ENCODE data around the gene YPEL4. TPM values are rescaled to one million over a fixed set of nuclear protein-coding genes. Genes with fewer than 3 reads are reported as not detected.

Gene YPEL4
- total RNA-seq, 5 donors from 2014 or later (not counting 1 experiment from before 2014, with no cell fraction given), result 1.8 to 13.5 (median 11.1) TPM

DNA sequence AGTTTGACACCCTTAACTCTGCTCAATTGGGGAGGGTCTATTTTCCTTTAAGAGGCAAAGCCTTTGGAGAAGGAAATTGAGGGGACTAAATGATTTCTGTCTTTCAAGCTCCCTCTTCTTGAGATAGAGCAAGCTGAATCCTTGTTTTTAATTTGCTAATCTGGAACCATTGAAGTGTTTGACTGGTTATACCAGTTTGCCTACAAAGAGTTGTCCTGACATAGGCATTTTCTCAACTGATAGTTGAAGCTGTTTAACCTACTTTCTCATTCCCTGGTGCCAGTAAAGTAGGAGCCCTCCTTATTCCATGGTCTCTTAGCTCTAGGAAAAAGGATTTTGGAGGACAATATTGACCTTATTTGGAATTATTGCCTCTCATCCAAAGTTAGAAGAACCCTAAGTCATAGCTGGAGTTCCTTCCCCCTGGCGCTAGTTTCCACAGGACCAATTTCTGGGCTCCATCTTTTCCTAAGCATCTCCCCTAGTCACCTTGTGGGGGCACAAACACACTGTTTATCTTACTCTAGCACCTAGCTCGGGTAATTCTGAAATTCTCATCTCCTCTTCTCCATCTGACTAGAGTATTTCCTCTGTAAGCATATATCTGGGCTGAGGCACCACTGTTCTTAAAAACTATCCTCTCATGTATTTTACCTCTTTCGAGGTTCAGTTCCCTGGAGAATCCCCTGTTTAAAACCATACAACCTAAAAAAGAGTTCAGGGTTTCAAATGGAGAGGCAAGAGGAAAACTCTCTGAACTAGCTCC, 25.6 kb upstream of the YPEL4 start:
- ChIA-PET POLR2A (interaction anchor here in 1 of 2 donors (0.6 kb wide), 1 partner anchor 1081 kb away, joined by 3 read pairs; no protein-coding TSS in a partner anchor), CTCF (interaction anchor here in 1 of 2 donors (0.6 kb wide), 1 partner anchor 124 kb away, joined by 6 read pairs; no protein-coding TSS in a partner anchor)
- Mint-ChIP-seq H3K27ac (peak overlapping the region; percentile 65 to 76), H3K9me3 (no peaks in the 10 kb centered on the region), H3K4me1 (peaks cover 82 to 83% (median 82%) of the 10 kb centered on the region in 3 donors), H3K27me3 (no peaks in the 10 kb centered on the region), H3K36me3 (peaks cover 37% of the 10 kb centered on the region), H3K4me3 (peak overlapping the region in 1 of 3 donors; percentile 10)
- no peaks in the 10 kb centered on the region for H3K27me3 ChIP-seq (replicated peaks in 1 of 2; ENCODE audit: control insufficient read depth in 2 of 2, extremely low read depth in 1 of 2, insufficient read depth in 2 of 2, low read length in 1 of 2)
- no peaks in the 10 kb centered on the region for H3K9me3 ChIP-seq
- DNase-seq (no peak), ATAC-seq (replicated peaks in 1 of 4) (no peak)
- WGBS (ENCODE audit: insufficient coverage), result 70% methylated on average over 2 of the region's 3 CpGs
- peaks cover 19 to 20% of the 10 kb centered on the region in 2 experiments for H3K4me1 ChIP-seq (ENCODE audit: control insufficient read depth in 1 of 2, extremely low read depth in 1 of 2, insufficient read depth in 2 of 2, low read length in 2 of 2)
- H3K36me3 ChIP-seq (ENCODE audit: control insufficient read depth in 2 of 2, extremely low read depth in 1 of 2, insufficient read depth in 1 of 2, low read length in 1 of 2), result peaks cover 8 to 67% of the 10 kb centered on the region in 2 donors
- H3K27ac ChIP-seq (ENCODE audit: low read length), result no peak overlapping the region
- H3K4me3 ChIP-seq (ENCODE audit: control insufficient read depth in 1 of 2, extremely low read depth in 1 of 2, low read length in 1 of 2), result no peak overlapping the region

DNA sequence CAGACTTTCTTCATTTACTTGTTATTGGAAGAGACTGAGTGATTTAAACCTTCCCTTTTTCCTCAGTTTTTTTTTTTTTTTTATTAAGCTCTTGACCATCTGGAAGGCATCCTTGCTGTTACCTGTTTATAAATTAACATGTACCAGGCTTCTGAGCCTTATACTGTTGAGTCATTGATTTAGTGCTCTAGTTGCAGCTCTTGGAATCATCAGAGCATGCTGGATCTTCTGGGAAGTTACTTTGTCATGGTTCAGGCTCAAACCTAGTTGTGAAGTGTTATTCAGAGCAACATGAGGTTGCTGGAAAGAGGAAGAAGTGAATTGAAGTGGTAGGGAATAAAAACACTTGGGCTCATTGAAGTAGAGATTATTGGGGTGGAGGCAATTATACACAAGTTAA, 24.5 kb upstream of the YPEL4 start:
- Histone ChIP-seq H3K4me3 (ENCODE audit: control insufficient read depth in 1 of 2, extremely low read depth in 1 of 2, low read length in 1 of 2) (no peak overlapping the region), H3K27ac (ENCODE audit: low read length) (no peak overlapping the region), H3K4me1 (ENCODE audit: control insufficient read depth in 1 of 2, extremely low read depth in 1 of 2, insufficient read depth in 2 of 2, low read length in 2 of 2) (peaks cover 19 to 30% of the 10 kb centered on the region in 2 experiments), H3K27me3 (replicated peaks in 1 of 2; ENCODE audit: control insufficient read depth in 2 of 2, extremely low read depth in 1 of 2, insufficient read depth in 2 of 2, low read length in 1 of 2) (no peaks in the 10 kb centered on the region), H3K36me3 (ENCODE audit: control insufficient read depth in 2 of 2, extremely low read depth in 1 of 2, insufficient read depth in 1 of 2, low read length in 1 of 2) (peaks cover 8 to 61% of the 10 kb centered on the region in 2 donors), H3K9me3 (no peaks in the 10 kb centered on the region)
- Mint-ChIP-seq H3K36me3 (peaks cover 37% of the 10 kb centered on the region), H3K4me1 (peaks cover 82 to 86% (median 83%) of the 10 kb centered on the region in 3 donors), H3K27ac (peak overlapping the region; percentile 64 to 69), H3K4me3 (peak overlapping the region in 1 of 3 donors; percentile 6), H3K27me3 (no peaks in the 10 kb centered on the region), H3K9me3 (no peaks in the 10 kb centered on the region)
- no peak for DNase-seq
- no peak for ATAC-seq (replicated peaks in 1 of 4)
- ChIA-PET CTCF (interaction anchor here in 1 of 2 donors (0.7 kb wide), 1 partner anchor 36 kb away, joined by 6 read pairs; no protein-coding TSS in a partner anchor), POLR2A (interaction anchor here in 1 of 2 donors (0.6 kb wide), 1 partner anchor 24 kb away, joined by 6 read pairs; no protein-coding TSS in a partner anchor)

DNA sequence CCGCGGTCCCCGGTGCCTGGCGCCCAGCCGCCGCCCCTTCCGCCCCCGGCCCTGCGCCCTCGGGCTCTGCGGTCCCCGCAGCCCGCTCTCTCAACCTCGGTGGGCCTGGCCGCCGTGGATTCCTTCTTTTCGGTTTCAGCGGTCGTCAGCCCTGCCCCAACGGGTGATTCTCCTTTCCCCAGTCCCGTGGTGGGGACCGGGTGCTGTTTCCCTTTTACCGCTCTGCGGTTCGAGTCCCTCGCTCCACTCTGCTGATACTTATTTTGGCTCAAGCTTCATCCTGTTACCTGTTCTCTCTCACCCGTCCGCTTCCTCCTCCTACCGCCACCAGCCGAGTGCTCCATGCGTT, 18.7 kb upstream of the YPEL4 start:
- no peaks in the 10 kb centered on the region for H3K27me3 ChIP-seq (replicated peaks in 1 of 2; ENCODE audit: control insufficient read depth in 2 of 2, extremely low read depth in 1 of 2, insufficient read depth in 2 of 2, low read length in 1 of 2)
- peak overlapping the region; percentile 99 to 100 for H3K27ac Mint-ChIP-seq
- ChIA-PET POLR2A (no interaction called here), CTCF (interaction anchor here (0.6 to 2.1 kb wide), 3 partner anchors 44 to 100 kb away, joined by 3 to 5 read pairs (median 4); partner anchors contain the start of genes MED19 (in 1 of the 2) and SELENOH (in 1 of the 2))
- DNase-seq (peak in 23 of 35 experiments; percentile 4 to 58 (median 28)), ATAC-seq (replicated peaks in 1 of 4) (peak in 2 of 4 experiments; percentile 4)
- H3K36me3 Mint-ChIP-seq, result peaks cover 14% of the 10 kb centered on the region
- no peaks in the 10 kb centered on the region for H3K9me3 ChIP-seq
- peaks cover 26 to 27% of the 10 kb centered on the region in 2 experiments for H3K4me1 ChIP-seq (ENCODE audit: control insufficient read depth in 1 of 2, extremely low read depth in 1 of 2, insufficient read depth in 2 of 2, low read length in 2 of 2)
- H3K36me3 ChIP-seq (ENCODE audit: control insufficient read depth in 2 of 2, extremely low read depth in 1 of 2, insufficient read depth in 1 of 2, low read length in 1 of 2), result peaks cover 2 to 23% of the 10 kb centered on the region in 2 donors
- under 1% methylated on average over 26 of the region's 31 CpGs for WGBS (ENCODE audit: insufficient coverage)
- no peaks in the 10 kb centered on the region for H3K9me3 Mint-ChIP-seq
- H3K4me1 Mint-ChIP-seq, result peaks cover 55 to 64% (median 57%) of the 10 kb centered on the region in 3 donors
- peak overlapping the region; percentile 100 for H3K27ac ChIP-seq (ENCODE audit: low read length)
- H3K4me3 Mint-ChIP-seq, result peak overlapping the region; percentile 93 to 98 (median 95)
- H3K4me3 ChIP-seq (ENCODE audit: control insufficient read depth in 1 of 2, extremely low read depth in 1 of 2, low read length in 1 of 2), result peak overlapping the region; percentile 80 to 98
- no peaks in the 10 kb centered on the region for H3K27me3 Mint-ChIP-seq

DNA sequence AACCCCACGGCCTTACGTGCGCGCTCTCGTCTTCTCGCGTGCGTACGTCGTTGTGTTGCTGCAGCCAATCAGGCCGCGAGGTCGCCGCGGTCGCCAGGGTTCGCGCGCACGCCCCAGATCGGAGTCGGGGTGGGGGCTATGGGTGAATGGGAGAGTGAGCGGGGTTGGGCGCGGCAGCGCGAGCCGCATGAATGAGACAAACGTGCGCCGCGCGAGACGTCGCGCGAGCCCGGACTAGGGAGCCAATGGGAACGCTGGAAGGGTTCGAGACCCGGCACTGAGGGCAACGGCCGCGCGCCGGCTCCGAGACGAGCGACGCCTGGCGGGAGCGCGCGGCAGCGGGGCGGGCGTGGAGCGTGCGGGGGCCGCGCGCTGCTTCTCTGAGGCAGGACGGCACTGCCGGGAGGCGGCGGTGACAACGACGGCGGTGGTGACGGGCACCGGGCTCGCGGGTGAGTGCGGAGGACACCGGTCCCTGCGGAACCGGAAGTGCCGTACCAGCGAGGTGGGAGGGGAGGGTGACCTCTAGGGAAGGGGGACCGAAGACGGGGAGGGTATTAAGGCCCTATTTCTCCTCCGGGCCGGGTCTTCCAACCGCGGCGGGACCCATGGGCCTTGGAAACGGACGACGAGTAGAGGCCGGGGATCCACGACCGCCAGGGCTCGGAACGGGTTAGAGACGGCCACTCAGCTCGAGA, 18.2 kb upstream of the YPEL4 start, which contains the start of gene ZDHHC5:
ZDHHC5 (plus strand) TSS at position 379 of the 698 bp plus-strand sequence. CDS start 4,977 bp downstream, outside the sequence.
- WGBS (ENCODE audit: insufficient coverage), result under 1% methylated on average over 89 of the region's 96 CpGs
- CTCF ChIA-PET, result interaction anchor here (0.6 to 2.1 kb wide), 3 partner anchors 44 to 99 kb away, joined by 3 to 5 read pairs (median 4); partner anchors contain the start of genes MED19 (in 1 of the 2) and SELENOH (in 1 of the 2)
- peaks cover 23 to 24% of the 10 kb centered on the region in 2 experiments for H3K4me1 ChIP-seq (ENCODE audit: control insufficient read depth in 1 of 2, extremely low read depth in 1 of 2, insufficient read depth in 2 of 2, low read length in 2 of 2)
- H3K9me3 Mint-ChIP-seq, result no peaks in the 10 kb centered on the region
- H3K4me1 Mint-ChIP-seq, result peaks cover 50 to 59% (median 52%) of the 10 kb centered on the region in 3 donors
- H3K36me3 ChIP-seq (ENCODE audit: control insufficient read depth in 2 of 2, extremely low read depth in 1 of 2, insufficient read depth in 1 of 2, low read length in 1 of 2), result peaks cover 2 to 18% of the 10 kb centered on the region in 2 donors
- ATAC-seq (replicated peaks in 1 of 4) (peak; percentile 84 to 90 (median 86)), DNase-seq (peak; percentile 98 to 100 (median 100))
- H3K4me3 ChIP-seq (ENCODE audit: control insufficient read depth in 1 of 2, extremely low read depth in 1 of 2, low read length in 1 of 2), result peak within 1 kb of the TSS; percentile 90 to 98
- peak within 1 kb of the TSS; percentile 93 to 98 (median 95) for H3K4me3 Mint-ChIP-seq
- POLR2A ChIA-PET, result interaction anchor here (0.7 kb wide), 2 partner anchors 51 to 888 kb away, joined by 6 to 12 read pairs; no protein-coding TSS in a partner anchor
- no peaks in the 10 kb centered on the region for H3K27me3 Mint-ChIP-seq
- no peaks in the 10 kb centered on the region for H3K9me3 ChIP-seq
- peak within 1 kb of the TSS; percentile 100 for H3K27ac ChIP-seq (ENCODE audit: low read length)
- H3K27ac Mint-ChIP-seq, result peak within 1 kb of the TSS; percentile 99 to 100
- no peaks in the 10 kb centered on the region for H3K27me3 ChIP-seq (replicated peaks in 1 of 2; ENCODE audit: control insufficient read depth in 2 of 2, extremely low read depth in 1 of 2, insufficient read depth in 2 of 2, low read length in 1 of 2)
- H3K36me3 Mint-ChIP-seq, result peaks cover 9% of the 10 kb centered on the region

DNA sequence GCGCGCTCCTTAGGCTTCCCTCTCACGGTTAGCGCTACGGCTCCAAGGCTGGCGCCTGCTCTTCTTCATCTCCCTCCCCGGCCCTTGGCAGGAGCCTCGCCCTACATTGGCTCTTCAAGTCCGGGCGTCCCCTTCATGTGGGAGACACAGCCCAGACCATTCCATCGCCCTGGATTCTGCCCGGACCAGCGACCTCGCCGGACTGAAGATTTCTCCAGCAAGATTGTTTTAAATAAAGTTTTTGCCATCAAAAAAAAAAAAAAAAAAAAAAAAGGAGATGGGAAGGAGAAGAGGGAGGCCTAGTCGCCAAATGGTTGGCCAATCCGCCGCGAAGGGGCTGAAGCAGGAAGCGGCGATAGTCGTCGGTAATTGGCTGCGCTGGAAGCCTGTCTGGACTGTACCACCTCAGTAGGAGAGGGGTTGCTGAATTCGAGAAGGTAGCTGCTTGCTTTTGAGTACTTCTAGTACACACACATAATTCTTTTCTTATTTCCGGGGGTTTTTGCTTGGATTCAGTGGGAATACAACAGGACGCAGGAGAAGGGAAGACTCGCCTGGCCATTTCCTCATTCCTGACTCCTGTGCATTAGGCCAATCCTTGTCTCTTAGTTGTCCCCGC, 17.5 kb upstream of the YPEL4 start:
- peak overlapping the region; percentile 90 to 98 for H3K4me3 ChIP-seq (ENCODE audit: control insufficient read depth in 1 of 2, extremely low read depth in 1 of 2, low read length in 1 of 2)
- ChIA-PET CTCF (interaction anchor here (0.8 to 2.1 kb wide), 5 partner anchors 23 to 174 kb away, joined by 3 to 5 read pairs (median 4); partner anchors contain the start of gene SELENOH (in 1 of the 2)), POLR2A (interaction anchor here (0.7 to 1.0 kb wide), 3 partner anchors 9 to 888 kb away, joined by 4 to 12 read pairs (median 6); partner anchors contain the start of gene CLP1 (in 1 of the 2))
- no peaks in the 10 kb centered on the region for H3K27me3 ChIP-seq (replicated peaks in 1 of 2; ENCODE audit: control insufficient read depth in 2 of 2, extremely low read depth in 1 of 2, insufficient read depth in 2 of 2, low read length in 1 of 2)
- peaks cover 0 to 18% of the 10 kb centered on the region in 2 donors for H3K36me3 ChIP-seq (ENCODE audit: control insufficient read depth in 2 of 2, extremely low read depth in 1 of 2, insufficient read depth in 1 of 2, low read length in 1 of 2)
- peak; percentile 70 to 76 (median 72) for ATAC-seq (replicated peaks in 1 of 4)
- Mint-ChIP-seq H3K4me3 (peak overlapping the region; percentile 93 to 98 (median 95)), H3K36me3 (peaks cover 10% of the 10 kb centered on the region), H3K9me3 (no peaks in the 10 kb centered on the region), H3K27ac (peak overlapping the region; percentile 99 to 100), H3K4me1 (peaks cover 50 to 55% (median 50%) of the 10 kb centered on the region in 3 donors), H3K27me3 (no peaks in the 10 kb centered on the region)
- WGBS (ENCODE audit: insufficient coverage), result 0% methylated on average over 14 of the region's 29 CpGs
- H3K9me3 ChIP-seq, result no peaks in the 10 kb centered on the region
- peak in 33 of 35 experiments; percentile 60 to 98 (median 94) for DNase-seq
- H3K27ac ChIP-seq (ENCODE audit: low read length), result peak overlapping the region; percentile 100
- peaks cover 22 to 23% of the 10 kb centered on the region in 2 experiments for H3K4me1 ChIP-seq (ENCODE audit: control insufficient read depth in 1 of 2, extremely low read depth in 1 of 2, insufficient read depth in 2 of 2, low read length in 2 of 2)
